ENCODE results near the gene TRIM2.

GRCh38 chr4:153290134-153290533, 85.9 kb downstream of the TRIM2 start:
- TF ChIP-seq, protein P1, sequence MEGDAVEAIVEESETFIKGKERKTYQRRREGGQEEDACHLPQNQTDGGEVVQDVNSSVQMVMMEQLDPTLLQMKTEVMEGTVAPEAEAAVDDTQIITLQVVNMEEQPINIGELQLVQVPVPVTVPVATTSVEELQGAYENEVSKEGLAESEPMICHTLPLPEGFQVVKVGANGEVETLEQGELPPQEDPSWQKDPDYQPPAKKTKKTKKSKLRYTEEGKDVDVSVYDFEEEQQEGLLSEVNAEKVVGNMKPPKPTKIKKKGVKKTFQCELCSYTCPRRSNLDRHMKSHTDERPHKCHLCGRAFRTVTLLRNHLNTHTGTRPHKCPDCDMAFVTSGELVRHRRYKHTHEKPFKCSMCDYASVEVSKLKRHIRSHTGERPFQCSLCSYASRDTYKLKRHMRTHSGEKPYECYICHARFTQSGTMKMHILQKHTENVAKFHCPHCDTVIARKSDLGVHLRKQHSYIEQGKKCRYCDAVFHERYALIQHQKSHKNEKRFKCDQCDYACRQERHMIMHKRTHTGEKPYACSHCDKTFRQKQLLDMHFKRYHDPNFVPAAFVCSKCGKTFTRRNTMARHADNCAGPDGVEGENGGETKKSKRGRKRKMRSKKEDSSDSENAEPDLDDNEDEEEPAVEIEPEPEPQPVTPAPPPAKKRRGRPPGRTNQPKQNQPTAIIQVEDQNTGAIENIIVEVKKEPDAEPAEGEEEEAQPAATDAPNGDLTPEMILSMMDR (conservative IDR thresholded peaks at IDR 0.05; ENCODE audit: low read depth in 2 of 2), result no peak
- no peak for TF ChIP-seq EZH2 (IDR thresholded peaks at IDR 0.05; ENCODE audit: low read depth, unreplicated experiment)
- no peak for TF ChIP-seq POLR2AphosphoS5 (IDR thresholded peaks at IDR 0.05; ENCODE audit: low read depth)
- no peak for TF ChIP-seq NANOG (IDR thresholded peaks at IDR 0.05; ENCODE audit: borderline replicate concordance)
- TF ChIP-seq EZH2phosphoT487 (IDR thresholded peaks at IDR 0.05; ENCODE audit: unreplicated experiment), result no peak
- TF ChIP-seq, protein P2, sequence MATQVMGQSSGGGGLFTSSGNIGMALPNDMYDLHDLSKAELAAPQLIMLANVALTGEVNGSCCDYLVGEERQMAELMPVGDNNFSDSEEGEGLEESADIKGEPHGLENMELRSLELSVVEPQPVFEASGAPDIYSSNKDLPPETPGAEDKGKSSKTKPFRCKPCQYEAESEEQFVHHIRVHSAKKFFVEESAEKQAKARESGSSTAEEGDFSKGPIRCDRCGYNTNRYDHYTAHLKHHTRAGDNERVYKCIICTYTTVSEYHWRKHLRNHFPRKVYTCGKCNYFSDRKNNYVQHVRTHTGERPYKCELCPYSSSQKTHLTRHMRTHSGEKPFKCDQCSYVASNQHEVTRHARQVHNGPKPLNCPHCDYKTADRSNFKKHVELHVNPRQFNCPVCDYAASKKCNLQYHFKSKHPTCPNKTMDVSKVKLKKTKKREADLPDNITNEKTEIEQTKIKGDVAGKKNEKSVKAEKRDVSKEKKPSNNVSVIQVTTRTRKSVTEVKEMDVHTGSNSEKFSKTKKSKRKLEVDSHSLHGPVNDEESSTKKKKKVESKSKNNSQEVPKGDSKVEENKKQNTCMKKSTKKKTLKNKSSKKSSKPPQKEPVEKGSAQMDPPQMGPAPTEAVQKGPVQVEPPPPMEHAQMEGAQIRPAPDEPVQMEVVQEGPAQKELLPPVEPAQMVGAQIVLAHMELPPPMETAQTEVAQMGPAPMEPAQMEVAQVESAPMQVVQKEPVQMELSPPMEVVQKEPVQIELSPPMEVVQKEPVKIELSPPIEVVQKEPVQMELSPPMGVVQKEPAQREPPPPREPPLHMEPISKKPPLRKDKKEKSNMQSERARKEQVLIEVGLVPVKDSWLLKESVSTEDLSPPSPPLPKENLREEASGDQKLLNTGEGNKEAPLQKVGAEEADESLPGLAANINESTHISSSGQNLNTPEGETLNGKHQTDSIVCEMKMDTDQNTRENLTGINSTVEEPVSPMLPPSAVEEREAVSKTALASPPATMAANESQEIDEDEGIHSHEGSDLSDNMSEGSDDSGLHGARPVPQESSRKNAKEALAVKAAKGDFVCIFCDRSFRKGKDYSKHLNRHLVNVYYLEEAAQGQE (IDR thresholded peaks at IDR 0.05; ENCODE audit: unreplicated experiment), result no peak
- no peak for TF ChIP-seq CREB1 (CRISPR knock-in tag; IDR thresholded peaks at IDR 0.05; ENCODE audit: low read depth)
- TF ChIP-seq ZNF114 (CRISPR knock-in tag; IDR thresholded peaks at IDR 0.05), result no peak
- TF ChIP-seq JUNB (IDR thresholded peaks at IDR 0.05; ENCODE audit: unreplicated experiment), result no peak
- no peak for TF ChIP-seq ETS1 (IDR thresholded peaks at IDR 0.05)
